ENCODE results near the gene MARK3.

The MARK3 gene

GRCh38 chr14:103416916-103417315 is 31.7 kb downstream of the MARK3 start:
- H3K36me3 ChIP-seq (ENCODE audit: insufficient read depth): no peaks in the 10 kb centered on the region
- H3K27ac ChIP-seq: no peak overlapping the region
- H3K4me1 ChIP-seq (ENCODE audit: low read depth, poor library complexity, severe bottlenecking): peaks cover 20% of the 10 kb centered on the region
- no peaks in the 10 kb centered on the region for H4K20me1 ChIP-seq (ENCODE audit: insufficient read depth)
- H2AFZ ChIP-seq (ENCODE audit: low read depth): no peak overlapping the region
- no peaks in the 10 kb centered on the region for H3K27me3 ChIP-seq (ENCODE audit: insufficient read depth, low read depth)
- no peak overlapping the region for H3K4me3 ChIP-seq (IDR thresholded peaks at IDR 0.05; ENCODE audit: insufficient read depth, low read depth, low read length)
- no peak for TF ChIP-seq CTCF (conservative IDR thresholded peaks at IDR 0.05; ENCODE audit: low read depth, low read length)
- H3K9ac ChIP-seq: no peak overlapping the region
- H3K4me2 ChIP-seq: no peak overlapping the region
- peaks cover 10% of the 10 kb centered on the region; the same call in 1 of the 2 replicates for H3K79me2 ChIP-seq (ENCODE audit: insufficient read depth, low read depth)

- H4K20me1 ChIP-seq (ENCODE audit: insufficient read depth): no peaks in the 10 kb centered on the region
- no peaks in the 10 kb centered on the region for H3K36me3 ChIP-seq (ENCODE audit: insufficient read depth)
- no peaks in the 10 kb centered on the region for H3K27me3 ChIP-seq (ENCODE audit: insufficient read depth, low read depth)
- H3K4me2 ChIP-seq: 0 out of 2 replicates have a peak overlapping the region, but pooled peaks have one; percentile 6
- H3K79me2 ChIP-seq (ENCODE audit: insufficient read depth, low read depth): peaks cover 10% of the 10 kb centered on the region; the same call in 1 of the 2 replicates
- H3K27ac ChIP-seq: no peak overlapping the region
- H3K4me3 ChIP-seq (IDR thresholded peaks at IDR 0.05; ENCODE audit: insufficient read depth, low read depth, low read length): no peak overlapping the region
- peaks cover 20% of the 10 kb centered on the region for H3K4me1 ChIP-seq (ENCODE audit: low read depth, poor library complexity, severe bottlenecking)
- no peak overlapping the region for H2AFZ ChIP-seq (ENCODE audit: low read depth)
- H3K9ac ChIP-seq: no peak overlapping the region
- TF ChIP-seq CTCF (conservative IDR thresholded peaks at IDR 0.05; ENCODE audit: low read depth, low read length): no peak
Measured at GRCh38 chr14:103418481-103418818, 33.2 kb downstream of the MARK3 start.

- Histone ChIP-seq H3K79me2 (ENCODE audit: insufficient read depth, low read depth) (peaks cover 11% of the 10 kb centered on the region; the same call in 1 of the 2 replicates), H3K27ac (no peak overlapping the region), H3K9ac (no peak overlapping the region), H3K4me3 (IDR thresholded peaks at IDR 0.05; ENCODE audit: insufficient read depth, low read depth, low read length) (no peak overlapping the region), H3K27me3 (ENCODE audit: insufficient read depth, low read depth) (no peaks in the 10 kb centered on the region), H4K20me1 (ENCODE audit: insufficient read depth) (no peaks in the 10 kb centered on the region), H3K36me3 (ENCODE audit: insufficient read depth) (no peaks in the 10 kb centered on the region), H3K4me1 (ENCODE audit: low read depth, poor library complexity, severe bottlenecking) (peaks cover 20% of the 10 kb centered on the region), H2AFZ (ENCODE audit: low read depth) (no peak overlapping the region), H3K4me2 (no peak overlapping the region)
- TF ChIP-seq CTCF (conservative IDR thresholded peaks at IDR 0.05; ENCODE audit: low read depth, low read length): no peak
Measured at GRCh38 chr14:103421556-103421955, 36.3 kb downstream of the MARK3 start.

- no peak overlapping the region for H3K4me3 ChIP-seq (IDR thresholded peaks at IDR 0.05; ENCODE audit: insufficient read depth, low read depth, low read length)
- H3K36me3 ChIP-seq (ENCODE audit: insufficient read depth): no peaks in the 10 kb centered on the region
- H3K79me2 ChIP-seq (ENCODE audit: insufficient read depth, low read depth): peaks cover 11% of the 10 kb centered on the region; the same call in 1 of the 2 replicates
- H2AFZ ChIP-seq (ENCODE audit: low read depth): no peak overlapping the region
- peaks cover 21% of the 10 kb centered on the region for H3K4me1 ChIP-seq (ENCODE audit: low read depth, poor library complexity, severe bottlenecking)
- H3K4me2 ChIP-seq: no peak overlapping the region
- no peaks in the 10 kb centered on the region for H3K27me3 ChIP-seq (ENCODE audit: insufficient read depth, low read depth)
- no peak overlapping the region for H3K27ac ChIP-seq
- H3K9ac ChIP-seq: no peak overlapping the region
- no peaks in the 10 kb centered on the region for H4K20me1 ChIP-seq (ENCODE audit: insufficient read depth)
- no peak for TF ChIP-seq CTCF (conservative IDR thresholded peaks at IDR 0.05; ENCODE audit: low read depth, low read length)
Measured at GRCh38 chr14:103423050-103423461, 37.8 kb downstream of the MARK3 start.

Measured in KMS-11 (cell line).